ENCODE measurements around the gene CEMIP2.

GRCh38 chr9:71656496-71656895 is 111.8 kb downstream of the CEMIP2 start:
- TF ChIP-seq TAF1 (IDR thresholded peaks at IDR 0.05; ENCODE audit: low read depth, low read length): no peak
- TF ChIP-seq POLR2A (IDR thresholded peaks at IDR 0.05; ENCODE audit: low read depth, low read length): no peak
- no peak for TF ChIP-seq POLR2AphosphoS5 (IDR thresholded peaks at IDR 0.05; ENCODE audit: low read depth, low read length)
